Osteoblast (primary cell): Measurements from ENCODE around the gene AGBL1. TPM values are rescaled to one million over a fixed set of nuclear protein-coding genes. Genes with fewer than 3 reads are reported as not detected.

Experiments
- DNase-seq: peaks from one replicate; pipeline ENCODE4 v3.0.0; 2011; ENCODE audit warnings: low spot score, mixed read lengths; ENCODE audit not compliant: insufficient read length; ENCODE audit errors: missing footprints
- H2AFZ ChIP-seq: 2 replicates; pipeline ENCODE4 v1.6.0; 2011; ENCODE audit warnings: mild to moderate bottlenecking, low read length
- H3K27ac ChIP-seq: 2 replicates; pipeline ENCODE4 v1.5.1; 2011; ENCODE audit warnings: mild to moderate bottlenecking, low read depth, low read length, moderate library complexity
- H3K27me3 ChIP-seq: 2 replicates; pipeline ENCODE4 v1.6.0; 2012; ENCODE audit warnings: mild to moderate bottlenecking, control low read depth, inconsistent platforms, low read length, moderate library complexity; ENCODE audit not compliant: insufficient read depth
- H3K36me3 ChIP-seq: 2 replicates; pipeline ENCODE4 v1.5.1; 2011; ENCODE audit warnings: mild to moderate bottlenecking, low read length, control low read depth, moderate library complexity; ENCODE audit not compliant: insufficient read depth
- H3K4me1 ChIP-seq: 2 replicates; pipeline ENCODE4 v1.5.1; 2011; ENCODE audit warnings: mild to moderate bottlenecking, low read length, control low read depth, moderate library complexity; ENCODE audit not compliant: insufficient read depth
- H3K4me2 ChIP-seq: 2 replicates; pipeline ENCODE4 v1.6.0; 2011; ENCODE audit warnings: mild to moderate bottlenecking, low read length; ENCODE audit not compliant: insufficient read depth
- H3K4me3 ChIP-seq: fragments of 200-600 bp; sonication (generic); 3 replicates; pipeline ENCODE4 v1.5.1; 2012; ENCODE audit warnings: mild to moderate bottlenecking, low read length, inconsistent platforms; ENCODE audit not compliant: insufficient read depth
- H3K79me2 ChIP-seq: 2 replicates; pipeline ENCODE4 v1.6.0; 2012; ENCODE audit warnings: mild to moderate bottlenecking, low read length, control low read depth, inconsistent platforms; ENCODE audit not compliant: insufficient read depth
- H3K9me3 ChIP-seq: 2 replicates; pipeline ENCODE4 v1.5.1; 2011; ENCODE audit warnings: low read depth, low read length, control low read depth
- H4K20me1 ChIP-seq: 2 replicates; pipeline ENCODE4 v1.6.0; 2012; ENCODE audit warnings: mild to moderate bottlenecking, low read length, control low read depth; ENCODE audit not compliant: insufficient read depth
- CTCF ChIP-seq: IDR thresholded peaks from 2 replicates; pipeline ENCODE4 v1.5.1; 2011; ENCODE audit warnings: mild to moderate bottlenecking, low read depth, low read length, moderate library complexity; ENCODE audit errors: extremely low read depth
- total RNA-seq: library from RNA; depleted of rRNA; stranded (reverse); fragments of >200 nt; gene quantifications from 2 replicates; pipeline ENCODE4 v1.2.3, GENCODE V29; 2012

AGBL1 gene
- total RNA-seq, 1 donor = not detected

- Histone ChIP-seq H3K4me1 (no peaks in the 10 kb centered on the region), H3K27me3 (no peaks in the 10 kb centered on the region), H3K9me3 (no peaks in the 10 kb centered on the region), H3K79me2 (no peaks in the 10 kb centered on the region), H4K20me1 (no peaks in the 10 kb centered on the region), H3K4me2 (no peak overlapping the region), H2AFZ (no peak overlapping the region), H3K36me3 (no peaks in the 10 kb centered on the region), H3K4me3 (no peak overlapping the region), H3K27ac (no peak overlapping the region)
- DNase-seq = no peak
- TF ChIP-seq CTCF = no peak
These were observed 680.3 kb downstream of the AGBL1 start for GRCh38 chr15:86759800-86760523.

- no peak for DNase-seq
- no peaks in the 10 kb centered on the region for H3K4me1 ChIP-seq
- no peak for TF ChIP-seq CTCF
- no peaks in the 10 kb centered on the region for H3K9me3 ChIP-seq
- no peak overlapping the region for H3K27ac ChIP-seq
- H3K4me3 ChIP-seq = no peak overlapping the region
- H3K4me2 ChIP-seq = no peak overlapping the region
- H3K27me3 ChIP-seq = no peaks in the 10 kb centered on the region
- no peaks in the 10 kb centered on the region for H4K20me1 ChIP-seq
- H3K36me3 ChIP-seq = no peaks in the 10 kb centered on the region
- H3K79me2 ChIP-seq = no peaks in the 10 kb centered on the region
- no peak overlapping the region for H2AFZ ChIP-seq
These were observed 683.2 kb downstream of the AGBL1 start for GRCh38 chr15:86762874-86763273.

- no peaks in the 10 kb centered on the region for H3K79me2 ChIP-seq
These were observed 684.4 kb downstream of the AGBL1 start for GRCh38 chr15:86764021-86764420.

More at GRCh38 chr15:86764021-86764420, 684.4 kb downstream of the AGBL1 start:
- no peak for DNase-seq
- H2AFZ ChIP-seq = no peak overlapping the region
- H3K27me3 ChIP-seq = no peaks in the 10 kb centered on the region
- H3K9me3 ChIP-seq = no peaks in the 10 kb centered on the region
- TF ChIP-seq CTCF = no peak
- no peaks in the 10 kb centered on the region for H3K4me1 ChIP-seq
- no peak overlapping the region for H3K27ac ChIP-seq
- H3K4me2 ChIP-seq = no peak overlapping the region
- H4K20me1 ChIP-seq = no peaks in the 10 kb centered on the region
- no peak overlapping the region for H3K4me3 ChIP-seq
- H3K36me3 ChIP-seq = no peaks in the 10 kb centered on the region
